ENCODE data around the gene FIGNL1. TPM values are rescaled to one million over a fixed set of nuclear protein-coding genes. Genes with fewer than 3 reads are reported as not detected.

FIGNL1 gene
- total RNA-seq, 1 donor from 2014 or later, result 69.0 TPM

- H3K79me2 ChIP-seq (ENCODE audit: low read depth), result no peaks in the 10 kb centered on the region
- H3K27ac ChIP-seq, result no peak overlapping the region
- Mint-ChIP-seq H3K27me3 (ENCODE audit: insufficient read depth, low read depth) (peaks cover 10% of the 10 kb centered on the region), H3K27ac (no peak overlapping the region), H3K4me1 (no peaks in the 10 kb centered on the region), H3K4me3 (no peak overlapping the region), H3K36me3 (no peaks in the 10 kb centered on the region), H3K9me3 (no peaks in the 10 kb centered on the region)
- no peaks in the 10 kb centered on the region for H3K27me3 ChIP-seq
- H3K4me3 ChIP-seq, result no peak overlapping the region
- TF ChIP-seq CTCF (IDR thresholded peaks at IDR 0.05), result no peak
- no peak for TF ChIP-seq EZH2phosphoT487 (IDR thresholded peaks at IDR 0.05)
- no peak for TF ChIP-seq EZH2 (IDR thresholded peaks at IDR 0.05)
- no peaks in the 10 kb centered on the region for H3F3A ChIP-seq (ENCODE audit: low read depth)
- no peaks in the 10 kb centered on the region for H3K36me3 ChIP-seq
- H2AFZ ChIP-seq (replicated peaks), result no peak overlapping the region
- H3K4me2 ChIP-seq, result no peak overlapping the region
- no peaks in the 10 kb centered on the region for H4K20me1 ChIP-seq (ENCODE audit: low read depth)
- H3K9me3 ChIP-seq (ENCODE audit: low read depth), result no peaks in the 10 kb centered on the region
- DNase-seq (ENCODE audit: low spot score), result no peak
- H3K9ac ChIP-seq, result no peak overlapping the region
- no peaks in the 10 kb centered on the region for H3K4me1 ChIP-seq
Observed at GRCh38 chr7:50409856-50410745, 40.0 kb downstream of the FIGNL1 start.

- Histone ChIP-seq H3K4me2 (no peak overlapping the region), H3K4me3 (no peak overlapping the region), H3K9ac (no peak overlapping the region), H3K9me3 (ENCODE audit: low read depth) (no peaks in the 10 kb centered on the region), H3K79me2 (ENCODE audit: low read depth) (no peaks in the 10 kb centered on the region), H3K27me3 (no peaks in the 10 kb centered on the region), H3K36me3 (no peaks in the 10 kb centered on the region), H3F3A (ENCODE audit: low read depth) (no peaks in the 10 kb centered on the region), H4K20me1 (ENCODE audit: low read depth) (no peaks in the 10 kb centered on the region), H3K27ac (no peak overlapping the region), H2AFZ (replicated peaks) (no peak overlapping the region), H3K4me1 (no peaks in the 10 kb centered on the region)
- Mint-ChIP-seq H3K27ac (peak overlapping the region; percentile 36), H3K4me3 (no peak overlapping the region), H3K27me3 (ENCODE audit: insufficient read depth, low read depth) (peaks cover 10% of the 10 kb centered on the region), H3K9me3 (no peaks in the 10 kb centered on the region), H3K36me3 (no peaks in the 10 kb centered on the region), H3K4me1 (no peaks in the 10 kb centered on the region)
- no peak for TF ChIP-seq CTCF (IDR thresholded peaks at IDR 0.05)
- no peak for TF ChIP-seq EZH2 (IDR thresholded peaks at IDR 0.05)
- TF ChIP-seq EZH2phosphoT487 (IDR thresholded peaks at IDR 0.05), result no peak
- DNase-seq (ENCODE audit: low spot score), result no peak
Observed at GRCh38 chr7:50406935-50407334, 43.2 kb downstream of the FIGNL1 start.

- Mint-ChIP-seq H3K4me3 (no peak overlapping the region), H3K36me3 (peaks cover 2% of the 10 kb centered on the region), H3K27me3 (ENCODE audit: insufficient read depth, low read depth) (peaks cover 4% of the 10 kb centered on the region), H3K9me3 (no peaks in the 10 kb centered on the region), H3K4me1 (no peaks in the 10 kb centered on the region), H3K27ac (no peak overlapping the region)
- H3K79me2 ChIP-seq (ENCODE audit: low read depth), result no peaks in the 10 kb centered on the region
- no peak overlapping the region for H2AFZ ChIP-seq (replicated peaks)
- no peaks in the 10 kb centered on the region for H3K27me3 ChIP-seq
- TF ChIP-seq EZH2 (IDR thresholded peaks at IDR 0.05) (no peak), EZH2phosphoT487 (IDR thresholded peaks at IDR 0.05) (no peak), CTCF (IDR thresholded peaks at IDR 0.05) (no peak)
- no peaks in the 10 kb centered on the region for H3K4me1 ChIP-seq
- no peaks in the 10 kb centered on the region for H3F3A ChIP-seq (ENCODE audit: low read depth)
- DNase-seq (ENCODE audit: low spot score), result no peak
- no peak overlapping the region for H3K4me3 ChIP-seq
- H3K36me3 ChIP-seq, result no peaks in the 10 kb centered on the region
- H3K9me3 ChIP-seq (ENCODE audit: low read depth), result no peaks in the 10 kb centered on the region
- H3K27ac ChIP-seq, result no peak overlapping the region
- H3K9ac ChIP-seq, result no peak overlapping the region
- no peaks in the 10 kb centered on the region for H4K20me1 ChIP-seq (ENCODE audit: low read depth)
- no peak overlapping the region for H3K4me2 ChIP-seq
Observed at GRCh38 chr7:50405221-50405620, 44.9 kb downstream of the FIGNL1 start.
